GM21447 (cell line): ENCODE data around the gene HIVEP3.

ENCODE experiments used
- ATAC-seq: cut with Tn5 transposase; IDR thresholded peaks from one replicate; pipeline ENCODE4 v1.9.1; 2021; ENCODE audit not compliant: unreplicated experiment

Gene HIVEP3

DNA sequence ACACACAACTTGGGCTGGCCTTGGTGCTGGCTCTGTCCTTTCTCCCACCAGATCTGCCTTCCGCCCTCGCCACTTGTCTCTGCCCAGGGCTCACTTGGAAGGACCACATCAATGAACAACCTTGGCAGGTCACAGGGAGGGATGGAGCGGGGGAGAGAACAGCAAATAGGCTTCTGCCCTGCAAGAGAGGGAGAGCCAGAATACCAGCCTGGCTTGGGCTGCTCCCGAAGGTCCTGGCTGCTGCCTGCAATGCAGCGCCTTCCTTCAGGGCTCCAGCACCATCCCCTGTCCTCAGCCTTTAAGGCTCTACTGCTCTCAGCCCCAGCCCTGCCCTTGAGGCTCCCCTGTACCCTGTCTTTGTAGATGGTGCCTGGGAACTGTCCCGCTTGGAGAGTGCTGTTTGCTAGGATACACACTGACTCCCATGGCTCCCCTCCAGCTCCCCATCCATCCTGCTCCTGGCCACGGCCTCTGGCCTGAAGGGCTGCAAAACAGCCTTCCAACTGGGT, 43.8 kb downstream of the HIVEP3 start:
- no peak for ATAC-seq

DNA sequence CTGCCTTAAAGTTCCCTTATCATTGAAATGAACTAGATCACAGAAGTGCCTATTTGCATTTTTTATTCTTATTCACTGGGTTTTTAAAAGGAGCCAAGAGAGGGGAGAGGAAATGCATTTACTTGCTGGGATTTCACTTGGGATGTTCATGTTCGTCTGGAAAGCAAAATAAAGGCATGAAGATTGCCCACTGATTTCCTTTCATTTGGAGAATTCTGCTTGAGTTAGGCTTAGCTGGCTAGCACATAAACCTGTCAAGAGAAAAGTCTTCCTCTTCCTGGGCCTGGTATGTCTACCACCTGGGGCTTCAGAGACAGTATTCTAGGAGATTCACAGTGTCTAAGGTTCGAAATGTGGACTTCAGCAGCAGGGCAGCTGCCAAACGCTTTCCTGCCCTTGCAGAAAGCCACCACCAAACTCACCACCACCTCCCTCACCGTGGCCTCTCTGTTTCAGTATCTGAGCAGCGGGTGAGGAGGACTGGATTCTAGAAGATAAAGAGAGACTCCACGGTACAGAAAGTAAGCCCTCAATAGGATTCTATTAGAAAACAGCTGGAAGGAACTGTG, 44.5 kb downstream of the HIVEP3 start:
- ATAC-seq = no peak

DNA sequence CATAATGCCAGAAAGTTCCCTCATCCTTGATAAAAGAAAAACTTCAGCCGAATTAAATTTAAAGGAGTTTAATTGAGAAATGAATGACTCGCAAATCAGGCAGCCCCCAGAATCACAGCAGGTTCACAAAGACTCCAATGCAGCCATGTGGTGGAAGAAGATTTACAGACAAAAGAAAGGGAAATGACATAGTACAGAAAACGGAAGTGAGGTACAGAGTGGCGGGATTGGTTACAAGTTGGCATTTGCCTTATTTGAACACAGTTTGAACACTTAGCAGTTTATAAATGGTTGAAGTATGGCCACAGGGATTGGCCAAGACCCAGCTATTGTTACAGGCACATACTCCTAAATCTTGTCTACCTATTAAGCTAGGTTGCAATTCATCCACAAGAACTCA, 46.6 kb downstream of the HIVEP3 start:
- no peak for ATAC-seq

DNA sequence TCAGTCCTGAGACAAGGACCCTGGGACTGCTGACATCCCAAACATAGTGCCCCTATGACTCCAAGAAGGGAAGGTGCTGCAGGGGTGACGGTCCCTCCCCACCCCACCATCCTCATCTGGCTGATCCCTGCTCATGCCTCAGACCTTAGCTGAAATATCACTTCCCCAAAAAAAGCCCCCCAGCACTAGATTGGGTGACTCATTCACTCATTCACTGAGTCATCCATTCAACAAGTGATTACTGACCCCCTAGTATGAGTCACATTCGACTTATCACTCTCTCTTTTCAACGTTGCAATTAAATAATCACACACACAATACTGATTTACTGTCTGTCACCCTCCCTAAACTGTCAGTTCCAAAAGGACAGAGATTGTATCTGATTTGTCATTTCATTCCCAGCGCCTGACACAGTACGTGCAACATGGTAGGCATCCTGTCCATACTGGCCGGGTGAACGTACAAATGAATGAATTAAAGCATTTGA, 48.6 kb downstream of the HIVEP3 start:
- no peak for ATAC-seq

DNA sequence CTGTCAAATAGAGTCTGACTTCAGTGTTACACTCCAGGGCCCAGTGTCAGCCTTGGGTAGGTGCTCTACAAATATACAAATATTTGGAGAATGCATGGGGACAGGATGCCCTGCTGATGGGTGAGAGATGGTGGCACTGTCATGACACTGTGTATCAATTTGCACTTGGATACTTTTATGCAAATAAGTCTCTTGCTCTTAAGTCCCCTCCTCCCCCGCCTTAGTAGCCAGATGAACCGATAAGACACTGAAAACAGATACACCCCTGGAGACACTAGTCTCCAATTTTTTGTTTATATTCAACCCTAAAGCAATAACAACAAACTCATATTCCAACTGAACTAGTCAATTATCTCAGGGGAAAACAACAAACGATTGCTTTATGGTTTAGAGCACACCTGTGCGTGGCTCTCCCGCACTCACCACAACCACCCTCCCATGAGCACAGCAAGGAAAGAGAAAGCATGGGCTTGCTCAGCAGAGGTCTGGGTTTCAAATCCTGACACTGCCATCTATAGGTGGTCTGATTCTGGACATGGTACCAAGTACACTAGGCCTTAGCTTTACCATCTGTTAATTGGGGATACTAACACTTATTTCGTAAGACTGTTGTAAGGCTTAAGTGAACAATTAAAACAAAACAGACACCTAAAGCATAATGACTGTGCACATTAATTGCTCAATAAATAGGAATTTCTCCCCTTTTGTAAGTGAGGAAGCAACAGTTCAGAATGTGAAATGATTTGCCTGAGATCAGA, 50.3 kb downstream of the HIVEP3 start:
- peak; percentile 74 for ATAC-seq

DNA sequence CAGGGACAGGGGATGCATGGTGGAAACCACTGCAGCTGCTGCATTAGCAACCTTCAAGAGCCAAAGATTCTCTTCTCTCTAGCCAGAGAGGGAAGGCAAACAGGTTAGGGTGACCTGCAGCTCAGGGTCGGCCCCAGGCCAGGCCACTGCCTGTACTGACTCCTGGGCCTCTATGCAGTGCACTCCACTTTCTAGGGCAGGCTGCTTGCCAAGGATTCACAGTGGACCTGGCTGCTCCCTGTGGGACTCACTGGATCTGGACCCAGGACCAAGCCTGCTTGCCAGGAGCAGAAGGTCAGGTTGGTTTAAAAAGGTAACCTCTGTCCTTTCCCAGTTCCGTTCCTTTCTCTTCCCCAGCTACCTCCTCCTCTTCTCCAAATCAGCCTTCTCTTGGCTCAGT, 52.4 kb downstream of the HIVEP3 start:
- ATAC-seq = no peak

DNA sequence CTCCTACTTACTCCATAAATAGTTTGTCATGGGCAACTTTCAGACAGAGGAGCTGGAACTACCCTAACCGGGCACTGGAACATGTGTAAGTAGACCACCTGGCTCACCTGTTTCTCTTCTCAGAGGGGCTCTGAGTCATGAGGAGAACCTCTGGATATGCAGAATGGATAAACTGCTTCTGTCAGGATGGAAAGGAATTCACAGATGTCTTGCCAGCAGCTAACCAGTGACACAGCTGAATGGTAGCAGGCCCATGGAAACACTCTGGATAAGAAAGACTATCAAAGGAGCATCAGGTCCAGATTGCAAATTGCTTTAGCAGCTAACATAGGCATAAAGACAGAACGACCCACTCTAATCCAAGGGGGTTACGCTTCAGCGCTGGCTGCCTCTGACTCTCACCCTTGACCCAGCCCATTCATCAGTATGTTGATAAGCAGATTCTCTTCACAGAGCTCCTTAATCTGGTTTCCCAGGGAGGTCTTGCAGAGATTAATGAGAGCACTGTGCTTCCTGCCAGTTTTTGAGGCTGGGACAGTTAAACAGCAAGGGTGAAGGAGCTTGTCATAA, 54.2 kb downstream of the HIVEP3 start:
- no peak for ATAC-seq

DNA sequence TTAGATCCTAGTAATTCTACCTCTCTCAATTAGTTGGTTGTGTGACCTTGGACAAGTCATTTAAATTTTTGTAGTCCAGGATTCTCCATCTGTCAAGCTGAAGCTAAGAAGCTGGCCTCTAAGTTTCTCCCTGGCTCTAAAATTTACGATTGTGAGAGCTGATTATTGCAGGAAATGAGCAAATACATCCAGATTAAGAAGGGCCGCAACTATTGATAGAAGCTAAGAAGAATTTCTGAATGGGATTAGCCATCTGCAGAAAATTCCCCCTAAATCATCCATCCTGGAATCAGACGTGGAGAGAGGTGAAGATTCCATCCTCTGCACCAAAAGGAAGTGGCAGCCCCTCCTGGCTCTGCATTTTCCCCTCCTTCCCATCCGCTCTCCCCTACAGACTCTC, 55.0 kb downstream of the HIVEP3 start:
- no peak for ATAC-seq

DNA sequence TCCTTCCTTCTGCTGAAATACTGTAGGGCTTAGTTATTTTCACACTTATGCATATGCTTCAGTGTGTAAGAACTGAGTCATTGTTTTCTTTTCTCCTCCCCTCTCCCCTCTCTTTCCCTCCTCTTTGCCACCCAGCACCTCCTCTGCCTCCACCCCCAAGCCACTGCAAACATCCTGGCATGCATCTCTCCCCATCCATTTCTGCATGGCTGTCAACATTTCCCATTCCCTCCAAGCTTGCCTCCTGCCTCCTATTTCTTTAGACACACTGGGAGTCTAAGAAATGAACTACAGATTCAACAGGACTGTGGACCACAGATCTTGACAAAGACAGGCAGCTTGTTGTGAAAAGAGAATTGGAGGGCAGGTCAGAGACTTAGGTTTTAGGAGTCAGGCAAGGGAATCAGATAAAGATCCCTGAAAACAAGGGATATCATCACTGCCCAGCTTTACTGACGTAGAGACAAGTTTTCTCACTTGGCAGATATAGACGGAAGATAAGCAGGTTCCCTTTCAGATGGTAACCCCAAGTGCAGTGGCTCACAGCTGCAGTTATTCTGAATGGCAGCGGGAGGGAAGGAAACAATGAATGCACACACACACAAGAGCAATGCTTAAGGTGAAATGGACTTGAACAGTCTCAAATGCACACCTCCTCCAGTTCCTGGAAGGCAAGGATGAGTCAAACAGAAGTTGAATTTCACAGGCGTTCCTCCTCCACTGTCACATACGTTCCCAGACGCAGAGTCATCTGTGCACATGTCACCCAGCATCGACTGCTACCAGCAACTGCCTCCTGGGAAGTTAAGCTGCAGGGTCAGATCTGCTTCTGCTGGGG, 56.1 kb downstream of the HIVEP3 start:
- no peak for ATAC-seq

DNA sequence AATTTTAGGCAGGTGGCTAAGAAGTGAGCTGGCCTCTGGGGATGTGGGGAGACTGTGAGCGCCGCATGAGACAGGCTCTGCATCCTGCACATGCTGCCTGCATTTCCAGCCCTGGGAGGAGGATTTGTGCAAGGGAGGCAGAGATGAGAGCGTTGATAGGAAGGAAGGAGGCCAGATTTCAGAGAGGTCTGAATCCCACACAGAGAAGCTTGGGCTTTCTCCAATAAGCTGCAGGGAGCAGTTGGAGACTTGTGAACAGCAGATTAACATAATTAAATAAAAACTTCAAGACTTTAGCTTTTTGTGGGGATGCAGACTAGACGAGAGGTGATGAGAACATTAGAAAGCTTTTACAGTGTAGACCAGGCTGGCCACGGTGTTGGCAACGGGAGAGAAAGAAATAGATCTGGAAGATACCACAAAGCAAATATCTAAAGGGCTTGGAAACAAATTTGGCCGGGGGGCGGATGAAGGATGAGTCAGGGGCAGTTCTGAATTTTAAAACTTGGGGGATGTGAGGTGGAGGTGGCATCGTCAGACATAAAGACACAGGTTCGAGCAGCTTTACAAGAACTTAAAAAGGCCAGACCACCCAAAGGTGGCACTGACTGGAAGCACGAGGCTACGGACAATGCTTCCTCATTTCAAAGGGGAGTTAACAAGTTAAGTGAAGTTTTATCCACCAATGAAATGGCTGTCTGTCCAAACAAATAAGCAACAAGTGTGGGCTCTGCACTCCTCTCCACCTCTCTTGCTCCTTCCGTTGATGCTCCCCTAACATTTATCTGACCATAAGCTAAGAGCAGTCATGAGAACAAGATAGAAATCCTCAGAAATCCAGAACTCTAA, 57.0 kb downstream of the HIVEP3 start:
- ATAC-seq = no peak

DNA sequence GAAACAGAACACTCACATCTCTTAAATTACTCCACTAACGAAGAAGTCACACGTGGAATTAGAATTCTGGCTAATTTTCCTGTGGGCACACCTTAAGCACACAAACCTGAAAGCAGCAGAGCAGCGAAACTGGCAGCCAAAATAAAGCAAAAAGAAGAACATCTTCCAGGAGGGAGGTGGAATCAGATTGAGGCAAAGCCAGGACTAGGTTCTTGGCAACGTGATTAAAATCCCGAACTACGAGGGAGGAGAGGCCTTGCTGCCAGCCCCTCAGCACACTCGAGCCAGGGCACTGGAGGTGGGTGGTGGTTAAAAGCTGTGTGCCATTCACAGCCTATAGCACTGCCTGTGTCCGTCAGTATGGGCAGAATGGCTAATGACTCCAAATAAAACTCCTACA, 58.0 kb downstream of the HIVEP3 start:
- ATAC-seq = no peak

DNA sequence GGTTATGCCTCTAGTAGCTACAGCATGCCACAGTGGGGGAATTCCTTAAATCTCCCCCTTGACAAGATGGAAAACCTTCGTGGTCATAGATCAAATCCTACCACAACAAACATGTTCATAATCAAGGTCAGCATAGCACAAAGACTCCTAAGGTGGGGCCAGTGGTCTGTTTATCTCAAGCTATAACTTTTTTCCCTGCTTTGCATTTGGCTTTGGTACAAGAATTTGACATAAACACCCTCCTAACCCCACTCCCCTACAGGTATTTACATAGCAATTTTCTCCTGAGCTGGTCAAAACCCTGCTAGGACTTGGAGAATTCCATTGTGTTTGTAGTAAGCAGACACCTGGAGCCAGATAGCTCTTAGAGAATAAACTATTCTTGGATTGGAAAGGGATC, 58.5 kb downstream of the HIVEP3 start:
- no peak for ATAC-seq

DNA sequence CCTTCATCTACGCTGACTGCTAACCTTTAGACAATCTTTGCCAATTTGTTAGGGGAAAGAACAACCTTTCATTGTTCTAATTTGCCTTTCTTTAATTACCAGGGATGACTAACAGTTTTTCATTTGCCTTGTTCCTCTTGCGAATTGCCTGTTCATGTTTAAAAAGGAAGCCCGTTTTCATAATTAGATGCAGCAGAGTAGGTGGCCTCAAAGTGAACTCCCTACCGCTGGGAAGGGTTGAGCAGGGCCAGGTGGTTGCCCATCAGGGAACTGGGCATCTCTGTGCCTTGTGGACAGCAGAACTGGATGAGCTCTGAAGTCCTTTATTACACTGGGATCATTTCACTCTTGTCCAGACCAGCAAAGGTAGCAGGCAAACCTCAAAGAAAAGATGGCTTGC, 59.0 kb downstream of the HIVEP3 start:
- no peak for ATAC-seq

DNA sequence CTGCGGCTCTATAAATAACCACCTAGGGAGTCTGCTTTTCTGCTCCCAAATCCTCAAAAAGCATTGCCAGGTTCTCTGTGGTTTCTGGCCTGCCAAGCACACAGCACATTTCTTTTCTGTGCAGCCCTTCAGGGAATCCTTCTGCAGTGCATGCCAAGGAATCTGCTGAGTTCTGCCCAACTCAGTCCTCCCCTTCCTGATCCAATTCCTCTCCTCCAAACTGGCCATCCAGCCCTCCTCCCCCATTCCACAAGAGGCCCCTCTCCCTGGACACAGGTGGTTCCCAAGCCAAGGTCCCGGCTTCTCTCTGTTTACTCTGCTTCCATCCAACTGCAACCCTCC, 61.8 kb downstream of the HIVEP3 start:
- no peak for ATAC-seq

DNA sequence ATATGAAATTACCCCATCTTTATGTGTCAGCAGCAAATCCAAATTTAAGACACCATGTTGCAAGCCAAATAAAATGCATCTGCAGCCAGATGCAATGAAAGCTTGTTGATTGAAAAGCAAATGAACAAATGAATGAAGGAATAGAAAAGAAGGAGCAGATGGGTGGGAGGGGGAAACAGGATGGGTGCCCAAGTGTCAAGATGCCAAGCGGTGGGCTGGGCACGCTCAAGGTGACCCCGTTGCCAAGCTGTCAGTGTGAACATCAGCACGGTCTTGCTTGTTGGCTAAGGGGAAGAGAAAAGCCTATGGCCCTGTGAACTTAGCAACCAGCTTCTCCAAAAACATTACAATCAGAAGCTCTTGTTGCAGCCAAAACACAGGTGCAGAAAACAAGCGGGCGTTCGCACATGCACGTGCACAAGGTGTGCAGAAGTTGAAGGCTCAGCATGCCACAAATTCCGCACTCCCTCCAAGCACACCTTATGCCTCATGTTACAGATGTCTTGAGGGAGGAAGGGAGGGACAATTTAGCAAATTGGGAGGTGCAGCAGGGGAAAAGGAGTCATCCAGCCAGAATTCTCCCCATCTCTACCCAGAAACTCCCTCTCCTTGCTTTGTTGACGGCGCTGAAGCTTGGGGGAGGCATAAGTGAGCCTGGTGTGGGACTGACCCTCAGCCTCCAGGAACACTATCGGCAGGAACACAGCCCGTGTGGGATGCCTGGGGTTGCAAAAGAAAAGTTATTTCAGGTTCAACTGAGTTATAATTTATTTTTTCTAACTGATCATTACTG, 62.4 kb downstream of the HIVEP3 start:
- ATAC-seq = no peak

DNA sequence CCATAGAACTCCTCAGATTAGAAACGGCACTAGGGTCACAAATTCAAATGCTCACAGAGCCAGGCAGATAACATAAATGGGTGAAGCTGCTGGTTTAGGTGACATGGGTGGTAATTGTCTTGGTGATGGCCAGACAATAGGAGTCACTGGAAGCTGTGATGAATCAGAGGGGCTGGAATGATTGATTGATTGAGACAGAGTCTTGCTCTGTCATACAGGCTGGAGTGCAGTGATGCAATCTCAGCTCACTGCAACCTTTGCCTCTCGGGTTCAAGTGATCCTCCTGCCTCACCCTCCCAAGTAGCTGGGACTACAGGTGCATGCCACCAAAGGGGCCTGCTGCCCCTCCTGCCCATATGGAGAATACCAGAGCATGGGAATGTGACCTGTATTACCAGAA, 63.0 kb downstream of the HIVEP3 start:
- ATAC-seq = no peak

DNA sequence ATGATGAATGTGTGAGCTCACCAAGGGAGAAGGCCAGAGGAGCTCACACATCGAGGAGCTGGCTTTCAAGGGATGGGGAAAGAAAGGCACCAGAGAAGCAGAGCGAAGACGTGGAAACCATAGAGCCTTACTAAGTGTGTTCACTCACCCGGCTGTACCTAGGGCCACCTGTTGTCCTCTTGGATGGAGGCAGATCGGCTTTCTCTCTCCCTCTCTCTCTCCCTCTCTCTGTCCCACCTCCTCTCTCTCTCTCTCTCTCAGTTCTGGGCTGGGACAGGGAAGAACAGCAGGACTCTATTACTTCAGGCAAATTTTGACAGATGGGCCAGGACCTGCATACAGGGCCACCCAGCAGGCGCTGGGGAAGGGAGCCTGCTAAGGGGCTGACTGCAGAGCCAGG, 64.8 kb downstream of the HIVEP3 start:
- ATAC-seq = no peak

DNA sequence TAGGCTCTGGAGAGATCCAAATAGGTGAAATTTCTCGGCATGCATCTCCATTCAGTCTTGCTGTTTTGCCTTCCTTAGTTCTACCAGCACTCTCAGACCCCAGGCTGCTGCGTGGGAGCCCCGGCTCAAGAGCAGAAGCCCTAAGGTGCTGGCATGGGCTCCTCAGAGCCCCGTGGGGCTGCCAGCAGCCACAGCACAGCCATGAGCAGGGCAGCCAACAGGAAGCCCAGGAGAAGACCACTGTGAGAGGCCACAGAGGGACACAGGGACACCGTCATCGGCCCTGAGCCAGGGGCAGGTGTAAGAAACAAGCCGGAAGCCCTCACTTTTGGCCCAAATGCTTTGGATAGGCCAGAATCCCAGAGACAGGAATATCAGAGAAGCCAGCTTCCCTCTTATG, 66.6 kb downstream of the HIVEP3 start:
- ATAC-seq = no peak

DNA sequence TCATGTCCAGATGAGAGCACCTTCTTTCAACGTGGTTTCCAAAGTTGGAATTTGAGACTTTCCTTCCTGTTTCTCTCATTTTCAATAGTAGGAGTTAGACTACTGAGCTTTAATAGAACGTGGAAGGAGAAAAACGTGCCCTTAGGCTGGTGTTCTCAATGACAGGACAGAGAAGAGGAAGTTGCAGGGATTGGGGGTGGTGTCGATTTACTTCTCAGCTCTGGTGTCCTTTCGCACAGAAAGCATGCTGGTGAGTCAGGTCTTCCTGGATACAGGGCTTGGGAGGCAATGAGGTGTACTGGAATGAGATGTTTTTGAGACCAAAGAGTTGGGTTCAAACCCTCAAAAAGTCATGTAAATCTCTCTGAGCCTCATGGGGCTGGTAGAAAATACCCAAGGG, 67.1 kb downstream of the HIVEP3 start:
- no peak for ATAC-seq

DNA sequence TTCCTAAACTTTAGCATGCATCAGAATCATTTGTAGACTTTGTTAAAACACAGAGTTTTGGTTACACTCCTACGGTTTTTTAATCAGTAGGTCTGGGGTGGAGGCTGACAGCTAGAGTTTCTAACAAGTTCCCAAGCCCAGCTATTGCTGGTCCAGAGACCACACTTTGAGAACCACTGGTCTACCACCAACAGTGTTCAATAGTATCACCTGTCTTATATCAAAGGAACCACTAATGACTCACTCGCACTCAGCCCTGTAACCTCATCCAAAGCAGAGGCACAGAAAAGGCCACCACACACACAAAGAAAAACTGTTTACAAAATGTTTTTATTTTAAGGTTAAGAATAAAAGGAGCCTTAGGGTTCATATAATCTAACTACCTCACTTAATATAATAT, 68.7 kb downstream of the HIVEP3 start:
- no peak for ATAC-seq
